Measurements from ENCODE around the gene SPACDR. TPM values are rescaled to one million over a fixed set of nuclear protein-coding genes. Genes with fewer than 3 reads are reported as not detected.
A peak's percentile ranks its signal among the peaks of the same experiment; 100 is the strongest.

SPACDR gene
- total RNA-seq, 1 experiment from 2014 or later: 2.9 TPM

DNA sequence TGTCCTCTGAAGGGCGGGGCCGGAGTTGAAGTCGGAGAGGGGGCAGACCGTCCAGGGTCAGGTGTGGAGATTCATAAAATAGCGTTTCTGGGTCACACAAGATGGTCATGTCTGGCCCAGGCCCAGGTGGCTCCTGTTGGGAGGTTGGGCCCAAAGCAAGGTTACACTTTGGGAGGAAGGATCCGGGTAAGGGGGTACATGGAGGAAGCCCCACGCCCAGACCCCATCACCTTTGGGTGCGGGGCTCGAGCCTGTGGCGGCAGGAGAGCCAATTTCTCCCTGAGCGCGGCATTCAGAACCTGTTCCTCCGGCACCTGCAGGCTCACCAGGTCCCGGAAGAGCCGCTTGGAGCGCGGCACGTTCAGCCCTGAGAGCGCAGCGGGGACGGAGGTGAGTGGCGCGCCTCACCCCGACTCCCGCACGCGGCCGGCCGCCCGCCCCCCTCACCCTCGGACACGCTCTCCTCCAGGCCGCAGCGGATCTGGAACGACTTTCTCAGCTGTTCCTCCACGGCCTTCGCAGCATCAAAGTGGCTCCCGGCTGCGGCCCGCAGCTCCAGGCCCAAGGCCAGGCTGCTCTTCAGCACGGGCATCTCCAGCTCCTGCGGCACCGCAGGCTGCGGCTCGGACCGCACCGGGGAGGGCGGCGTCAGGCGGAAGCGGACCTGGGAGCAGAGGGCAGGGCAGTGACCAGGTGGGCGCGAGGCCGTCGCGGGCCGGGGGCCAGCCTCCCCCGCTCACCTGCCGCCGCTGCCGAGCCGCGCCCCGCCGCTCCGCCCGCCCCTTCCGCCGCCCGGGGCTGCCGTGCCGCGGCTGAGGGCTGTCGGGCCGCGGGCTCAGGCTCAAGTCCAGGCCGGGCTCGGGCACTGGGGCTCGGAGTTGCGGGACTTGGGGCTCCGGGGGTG lies 28.4 kb downstream of the SPACDR start:
- H3K36me3 ChIP-seq (ENCODE audit: insufficient read depth, low read length, poor library complexity, severe bottlenecking): peaks cover 41% of the 10 kb centered on the region
- H3K9me3 ChIP-seq (ENCODE audit: low read depth, low read length, poor library complexity, severe bottlenecking): no peaks in the 10 kb centered on the region
- intact Hi-C loops (cut with micrococcal nuclease; ENCODE audit: unreplicated experiment): no loop called here
- peaks cover 22% of the 10 kb centered on the region for H3K4me1 ChIP-seq (ENCODE audit: insufficient read depth, low read length, poor library complexity, severe bottlenecking)
- peak; percentile 32 for DNase-seq (ENCODE audit: low spot score)
- H3K27me3 ChIP-seq (replicated peaks; ENCODE audit: insufficient read depth, low read depth, low read length, poor library complexity): no peaks in the 10 kb centered on the region
- CTCF ChIA-PET: no interaction called here
- H3K4me3 ChIP-seq (ENCODE audit: low read depth, low read length, poor library complexity, severe bottlenecking): peak overlapping the region; percentile 91
- POLR2A ChIA-PET (ENCODE audit: low non-redundant PET): no interaction called here
- H3K27ac ChIP-seq (ENCODE audit: low read depth, low read length, poor library complexity, severe bottlenecking): peak overlapping the region; percentile 96
- TF ChIP-seq EZH2 (IDR thresholded peaks at IDR 0.05; ENCODE audit: borderline replicate concordance, low read depth, low read length, poor library complexity, severe bottlenecking): no peak
- BruUV-seq (replicated peaks): TSS peak; percentile 58

DNA sequence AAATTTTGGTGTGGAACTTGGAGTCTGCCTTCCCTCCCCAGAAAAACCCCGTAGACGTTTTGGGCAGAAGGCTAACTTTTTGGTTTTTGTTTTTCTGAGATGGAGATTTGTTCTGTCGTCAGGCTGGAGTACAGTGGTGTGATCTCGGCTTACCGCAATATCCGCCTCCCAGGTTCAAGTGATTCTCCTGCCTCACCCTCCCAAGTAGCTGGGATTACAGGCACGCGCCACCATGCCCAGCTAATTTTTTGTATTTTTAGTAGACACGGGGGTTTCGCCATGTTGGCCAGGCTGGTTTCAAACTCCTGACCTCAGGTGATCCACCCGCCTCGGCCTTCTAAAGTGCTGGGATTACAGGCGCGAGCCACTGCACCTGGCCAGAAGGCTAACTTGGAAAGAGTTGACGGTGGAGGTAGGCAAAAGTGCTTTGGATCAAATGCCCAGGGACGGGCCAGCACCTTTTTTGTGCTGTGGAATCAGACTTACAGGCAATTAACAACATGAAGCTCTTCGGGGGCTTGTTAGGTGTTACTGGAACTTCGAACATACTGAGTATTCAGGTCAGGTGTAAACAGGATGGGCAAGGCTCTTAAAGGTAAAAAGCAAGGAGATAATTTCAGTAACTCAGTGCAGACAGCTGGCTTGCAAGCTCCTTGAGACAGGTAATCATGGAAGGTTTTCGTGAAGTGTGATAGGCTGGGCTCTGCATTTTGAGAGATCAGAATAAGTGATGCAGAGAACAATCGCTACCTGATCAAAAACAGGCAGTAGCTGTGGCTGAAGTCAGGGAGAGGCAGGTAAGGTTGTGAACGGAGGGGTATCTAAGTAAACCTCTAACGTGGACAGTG lies 29.5 kb downstream of the SPACDR start:
- DNase-seq (ENCODE audit: low spot score): no peak
- peaks cover 23% of the 10 kb centered on the region for H3K4me1 ChIP-seq (ENCODE audit: insufficient read depth, low read length, poor library complexity, severe bottlenecking)
- no peak for TF ChIP-seq EZH2 (IDR thresholded peaks at IDR 0.05; ENCODE audit: borderline replicate concordance, low read depth, low read length, poor library complexity, severe bottlenecking)
- TF ChIP-seq, protein P1, sequence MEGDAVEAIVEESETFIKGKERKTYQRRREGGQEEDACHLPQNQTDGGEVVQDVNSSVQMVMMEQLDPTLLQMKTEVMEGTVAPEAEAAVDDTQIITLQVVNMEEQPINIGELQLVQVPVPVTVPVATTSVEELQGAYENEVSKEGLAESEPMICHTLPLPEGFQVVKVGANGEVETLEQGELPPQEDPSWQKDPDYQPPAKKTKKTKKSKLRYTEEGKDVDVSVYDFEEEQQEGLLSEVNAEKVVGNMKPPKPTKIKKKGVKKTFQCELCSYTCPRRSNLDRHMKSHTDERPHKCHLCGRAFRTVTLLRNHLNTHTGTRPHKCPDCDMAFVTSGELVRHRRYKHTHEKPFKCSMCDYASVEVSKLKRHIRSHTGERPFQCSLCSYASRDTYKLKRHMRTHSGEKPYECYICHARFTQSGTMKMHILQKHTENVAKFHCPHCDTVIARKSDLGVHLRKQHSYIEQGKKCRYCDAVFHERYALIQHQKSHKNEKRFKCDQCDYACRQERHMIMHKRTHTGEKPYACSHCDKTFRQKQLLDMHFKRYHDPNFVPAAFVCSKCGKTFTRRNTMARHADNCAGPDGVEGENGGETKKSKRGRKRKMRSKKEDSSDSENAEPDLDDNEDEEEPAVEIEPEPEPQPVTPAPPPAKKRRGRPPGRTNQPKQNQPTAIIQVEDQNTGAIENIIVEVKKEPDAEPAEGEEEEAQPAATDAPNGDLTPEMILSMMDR (conservative IDR thresholded peaks at IDR 0.05; ENCODE audit: low read depth, low read length): no peak
- H3K4me3 ChIP-seq (ENCODE audit: low read depth, low read length, poor library complexity, severe bottlenecking): peak overlapping the region; percentile 91
- H3K9me3 ChIP-seq (ENCODE audit: low read depth, low read length, poor library complexity, severe bottlenecking): no peaks in the 10 kb centered on the region
- ChIA-PET POLR2A (ENCODE audit: low non-redundant PET) (no interaction called here), CTCF (interaction anchor here (0.6 kb wide), 1 partner anchor 21 kb away, joined by 9 read pairs; no protein-coding TSS in a partner anchor)
- intact Hi-C loops (cut with micrococcal nuclease; ENCODE audit: unreplicated experiment): no loop called here
- BruUV-seq (replicated peaks): no TSS peak
- no peaks in the 10 kb centered on the region for H3K27me3 ChIP-seq (replicated peaks; ENCODE audit: insufficient read depth, low read depth, low read length, poor library complexity)
- peaks cover 41% of the 10 kb centered on the region for H3K36me3 ChIP-seq (ENCODE audit: insufficient read depth, low read length, poor library complexity, severe bottlenecking)
- H3K27ac ChIP-seq (ENCODE audit: low read depth, low read length, poor library complexity, severe bottlenecking): peak overlapping the region; percentile 96

DNA sequence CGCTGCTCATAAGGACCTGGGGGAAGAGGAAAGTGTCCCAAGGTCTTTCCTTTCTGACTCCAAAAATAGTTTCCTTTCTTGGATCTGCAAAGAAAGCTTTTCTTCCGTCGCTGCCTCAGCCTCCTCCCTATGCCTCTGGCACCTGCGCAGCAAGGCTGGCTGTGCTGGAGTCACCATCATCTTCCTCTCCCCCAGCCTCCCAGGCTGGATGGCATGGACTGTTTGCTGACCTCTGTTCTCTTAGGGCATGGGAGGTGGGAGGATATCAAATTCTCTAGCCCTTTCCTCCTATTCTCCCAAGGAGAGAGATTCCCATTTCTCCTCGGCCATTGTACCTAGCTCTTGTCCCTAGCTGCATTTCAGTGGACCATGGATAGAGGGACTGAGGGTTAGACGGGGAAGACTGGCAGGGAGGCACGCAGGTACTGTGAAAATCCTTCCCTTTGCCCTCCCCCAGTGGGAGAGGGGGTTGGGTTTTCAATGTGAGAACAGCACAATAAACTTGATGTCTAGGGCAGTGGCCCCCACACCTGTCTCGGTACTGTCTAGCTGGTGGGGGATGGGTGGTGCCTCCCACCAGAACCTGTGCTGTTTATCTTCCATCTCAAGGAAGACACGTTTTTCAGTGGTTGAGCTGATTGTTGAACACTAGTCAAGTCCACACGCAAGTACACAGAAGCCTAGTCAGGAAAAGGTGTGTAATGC lies 30.3 kb downstream of the SPACDR start:
- ChIA-PET POLR2A (ENCODE audit: low non-redundant PET) (no interaction called here), CTCF (interaction anchor here (0.6 kb wide), 1 partner anchor 22 kb away, joined by 9 read pairs; no protein-coding TSS in a partner anchor)
- peaks cover 41% of the 10 kb centered on the region for H3K36me3 ChIP-seq (ENCODE audit: insufficient read depth, low read length, poor library complexity, severe bottlenecking)
- no peak for TF ChIP-seq EZH2 (IDR thresholded peaks at IDR 0.05; ENCODE audit: borderline replicate concordance, low read depth, low read length, poor library complexity, severe bottlenecking)
- TF ChIP-seq, protein P1 (conservative IDR thresholded peaks at IDR 0.05; ENCODE audit: low read depth, low read length): no peak
- H3K4me3 ChIP-seq (ENCODE audit: low read depth, low read length, poor library complexity, severe bottlenecking): no peak overlapping the region
- no peaks in the 10 kb centered on the region for H3K27me3 ChIP-seq (replicated peaks; ENCODE audit: insufficient read depth, low read depth, low read length, poor library complexity)
- no peak for DNase-seq (ENCODE audit: low spot score)
- intact Hi-C loops (cut with micrococcal nuclease; ENCODE audit: unreplicated experiment): no loop called here
- H3K4me1 ChIP-seq (ENCODE audit: insufficient read depth, low read length, poor library complexity, severe bottlenecking): peaks cover 23% of the 10 kb centered on the region
- no TSS peak for BruUV-seq (replicated peaks)
- H3K9me3 ChIP-seq (ENCODE audit: low read depth, low read length, poor library complexity, severe bottlenecking): no peaks in the 10 kb centered on the region
- peak overlapping the region; percentile 49 for H3K27ac ChIP-seq (ENCODE audit: low read depth, low read length, poor library complexity, severe bottlenecking)

All from A673 (cell line).